LHCN-M2 (cell line): ENCODE data around the gene THEMIS. TPM values are rescaled to one million over a fixed set of nuclear protein-coding genes. Genes with fewer than 3 reads are reported as not detected.
A peak's percentile ranks its signal among the peaks of the same experiment; 100 is the strongest.
"Not testable (repeated sequence)": the region's sequence is repeated elsewhere in the genome, so short reads cannot be mapped to it uniquely, and the experiment has no call there.

Source experiments
- DNase-seq: peaks from one replicate; pipeline ENCODE4 v3.0.0-alpha.2; 2012; ENCODE audit warnings: low read depth
- total RNA-seq: library from RNA; depleted of rRNA; stranded (reverse); fragments of >200 nt; gene quantifications from 2 replicates; pipeline ENCODE4 v1.2.3, GENCODE V29; 2014

Gene THEMIS
- total RNA-seq, 1 experiment from 2014 or later: not detected

DNA sequence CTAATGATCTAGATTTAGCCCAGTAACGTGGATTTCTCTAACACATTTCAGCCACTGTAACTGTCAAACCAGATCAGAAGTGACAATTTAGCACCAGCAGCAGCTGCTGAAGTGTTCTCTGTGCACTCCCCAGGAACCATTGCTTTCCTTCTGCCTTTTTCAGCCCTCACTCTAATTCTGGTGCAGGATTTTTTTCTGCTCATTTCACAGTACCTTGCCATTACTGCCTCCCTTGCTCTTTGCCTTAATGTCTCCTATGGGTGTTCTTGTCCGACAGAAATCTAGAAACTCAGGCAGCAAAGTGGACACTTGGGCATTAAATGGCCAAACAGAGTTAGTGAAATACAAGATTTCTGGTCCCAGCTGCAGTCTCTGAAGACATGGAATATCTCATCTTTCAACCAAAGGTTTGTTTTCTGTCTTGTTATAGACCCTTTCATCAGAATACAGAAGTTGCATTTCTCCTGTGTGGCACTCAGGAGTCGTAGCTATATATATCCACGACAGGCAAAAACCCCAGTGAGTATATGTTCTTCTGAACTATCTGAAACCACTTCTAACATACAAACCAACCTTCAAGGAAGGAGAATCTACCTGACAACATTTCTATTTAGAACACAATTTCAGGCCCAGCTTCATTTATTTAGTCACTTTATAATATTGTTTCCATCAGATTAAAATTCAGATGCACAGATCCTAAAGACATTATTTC, 92.9 kb downstream of the THEMIS start:
- no peak for DNase-seq

DNA sequence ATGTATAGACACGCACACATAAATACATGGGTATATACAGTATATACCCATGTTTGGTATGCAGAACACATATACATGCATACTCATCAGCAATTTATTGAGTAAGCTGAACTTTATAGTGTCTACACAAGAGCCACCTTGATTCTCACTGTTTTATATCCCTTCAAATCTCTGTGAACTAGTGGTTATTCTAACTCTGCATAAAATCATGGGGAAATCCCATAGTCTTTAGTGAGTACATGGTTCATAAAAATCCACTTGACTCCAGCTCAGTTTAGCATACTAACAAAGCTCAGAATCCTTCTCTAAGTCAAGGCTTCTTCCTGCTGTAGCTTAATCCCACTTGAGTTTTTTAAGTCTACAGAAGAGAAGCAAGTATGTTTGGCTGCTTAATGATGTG, 104.1 kb downstream of the THEMIS start:
- DNase-seq: no peak

DNA sequence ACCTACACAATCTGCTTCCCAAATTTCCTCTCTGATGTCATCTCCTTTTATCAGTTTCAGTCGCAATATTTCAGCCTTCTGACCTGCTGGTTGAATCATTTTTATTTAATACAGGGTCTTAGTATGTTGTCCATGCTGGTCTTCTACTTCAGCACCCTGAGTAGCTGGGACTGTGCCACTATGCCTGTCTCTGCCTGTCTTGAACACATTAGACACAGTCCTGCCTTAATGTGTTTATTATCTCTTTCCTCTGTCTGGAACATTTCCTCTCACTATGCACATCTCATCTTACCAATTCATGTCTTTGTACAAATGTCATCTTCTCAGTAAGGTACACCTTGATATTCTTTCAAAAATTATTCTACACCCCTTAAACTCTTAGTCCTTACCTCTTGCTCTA, 106.5 kb downstream of the THEMIS start:
- no peak for DNase-seq

DNA sequence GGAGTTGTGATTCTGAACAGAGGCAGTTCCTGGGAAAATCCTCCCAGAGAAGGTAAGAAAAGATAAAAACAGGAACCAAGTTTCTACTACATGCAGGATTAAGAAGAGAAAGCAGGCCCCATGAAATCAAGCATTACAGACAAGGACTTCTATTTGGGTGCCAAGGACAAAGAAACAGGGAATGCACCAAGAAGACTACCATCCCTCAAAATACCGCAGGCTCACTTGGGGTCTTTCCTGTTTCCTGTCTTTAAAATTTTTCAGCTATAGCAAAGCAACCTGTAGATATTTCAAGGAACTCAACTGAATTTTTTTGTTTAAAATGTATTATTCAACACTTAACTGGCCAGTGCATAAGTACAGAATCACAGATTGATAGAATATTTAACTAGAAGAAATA, 107.5 kb downstream of the THEMIS start:
- DNase-seq: no peak

DNA sequence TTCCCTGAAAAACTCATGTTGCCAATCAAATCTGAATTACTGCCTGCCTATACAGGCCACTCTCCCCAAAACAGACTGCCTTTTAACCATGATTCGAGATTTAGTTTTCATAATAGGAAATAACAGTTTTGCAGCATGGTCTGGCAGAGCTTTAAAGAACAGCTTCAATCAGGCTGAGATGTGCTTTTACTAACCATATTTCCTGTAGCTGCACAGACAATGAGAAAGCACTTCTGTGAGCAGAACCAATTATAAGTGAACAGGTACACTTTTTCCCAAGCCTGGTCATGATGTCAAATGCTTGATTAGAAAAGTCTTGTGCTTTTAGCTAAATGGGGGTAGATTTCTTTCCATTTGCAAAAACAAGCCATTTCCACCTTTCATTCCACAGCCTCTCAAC, 108.2 kb downstream of the THEMIS start:
- DNase-seq: no peak

DNA sequence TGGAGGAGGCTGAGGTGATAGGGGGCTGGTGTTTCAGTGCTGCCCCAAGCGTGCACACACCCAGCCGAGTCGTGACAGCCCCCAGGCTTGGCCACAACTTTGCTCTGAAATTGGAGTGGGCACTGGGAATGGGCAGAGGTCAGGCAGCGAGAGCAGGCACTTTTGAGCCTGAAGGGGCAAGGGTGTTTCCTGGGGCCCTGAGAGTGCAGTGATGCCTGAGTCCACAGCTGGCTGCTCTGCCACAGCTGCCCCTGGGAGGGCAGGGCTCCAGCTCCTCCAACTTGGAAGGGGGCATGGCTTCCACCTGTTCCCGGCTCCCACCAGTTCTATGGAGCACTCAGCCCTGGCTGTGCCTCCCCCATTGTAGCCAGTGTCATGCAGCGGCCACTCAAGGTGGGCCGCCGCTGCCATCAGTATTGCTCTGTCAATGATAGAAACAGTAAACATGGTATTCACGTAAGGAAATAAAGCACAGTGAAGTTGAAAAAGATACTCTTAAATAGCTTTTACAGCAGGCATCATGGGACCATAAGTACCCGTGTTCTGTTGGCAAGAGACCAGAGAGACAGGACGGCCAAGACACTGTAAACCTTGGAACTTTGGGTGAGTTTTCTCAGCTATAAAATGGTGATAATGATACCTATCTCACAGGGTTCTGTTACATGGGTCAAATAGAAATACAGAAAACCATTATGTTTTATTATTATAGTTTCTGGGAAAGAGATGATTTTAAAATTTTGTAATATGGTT, 108.9 kb downstream of the THEMIS start:
- no peak for DNase-seq

DNA sequence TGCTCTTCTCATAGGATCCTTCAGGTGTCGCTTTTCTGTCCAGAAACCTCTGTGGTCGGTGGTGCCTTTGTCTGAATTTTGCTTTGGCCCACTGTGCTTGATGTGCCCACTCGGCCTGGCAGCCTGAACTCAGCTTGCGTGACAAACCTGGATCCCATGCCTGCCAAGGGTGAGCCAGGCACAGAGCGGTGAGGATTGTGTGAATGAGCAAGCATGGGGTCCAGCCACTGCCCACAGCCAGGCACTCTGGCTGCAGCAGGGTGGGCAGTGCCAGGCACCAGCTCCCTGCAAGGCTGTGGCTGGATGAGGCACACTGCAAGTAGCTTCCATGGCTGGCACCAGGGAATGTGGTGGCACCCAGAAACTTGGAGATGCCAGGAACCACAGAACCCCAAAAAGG, 110.3 kb downstream of the THEMIS start:
- DNase-seq: no peak

DNA sequence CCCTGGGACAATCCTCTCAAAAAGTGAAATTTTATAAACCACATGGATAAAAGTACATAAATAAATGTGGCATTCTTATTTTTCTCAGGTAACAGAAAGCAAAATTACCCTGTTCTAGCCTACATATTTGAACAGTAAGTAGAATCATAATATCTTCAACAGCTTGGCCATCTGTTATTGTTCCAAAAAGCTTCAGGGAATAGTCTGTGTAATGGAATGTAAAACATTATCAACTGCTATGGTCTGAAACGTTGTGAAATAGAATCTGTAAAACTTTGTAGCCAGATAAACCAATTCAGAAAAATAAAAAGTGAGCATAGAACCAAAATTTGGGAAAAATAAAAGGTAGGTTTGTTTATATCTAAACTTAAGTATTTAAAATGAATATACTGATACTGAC, 114.7 kb downstream of the THEMIS start:
- no peak for DNase-seq

DNA sequence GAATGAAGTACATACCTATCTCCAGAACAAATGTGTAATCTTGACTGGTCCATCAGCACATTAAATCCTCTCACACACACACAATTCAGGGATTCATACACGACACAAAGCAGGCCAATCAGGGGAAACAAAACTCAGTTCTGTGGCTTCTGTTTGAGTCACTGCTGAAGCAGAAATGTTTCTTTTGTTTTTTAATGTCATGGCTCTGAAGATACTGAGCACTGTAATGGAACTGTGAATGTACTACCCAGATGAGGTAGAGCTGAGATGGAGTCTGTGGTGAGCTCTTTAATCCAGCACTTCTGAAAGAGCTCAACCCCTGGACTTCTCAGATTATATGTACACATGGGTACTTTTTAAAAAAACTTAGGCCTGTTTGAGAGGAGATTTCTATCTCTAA, 116.4 kb downstream of the THEMIS start:
- DNase-seq: no peak

DNA sequence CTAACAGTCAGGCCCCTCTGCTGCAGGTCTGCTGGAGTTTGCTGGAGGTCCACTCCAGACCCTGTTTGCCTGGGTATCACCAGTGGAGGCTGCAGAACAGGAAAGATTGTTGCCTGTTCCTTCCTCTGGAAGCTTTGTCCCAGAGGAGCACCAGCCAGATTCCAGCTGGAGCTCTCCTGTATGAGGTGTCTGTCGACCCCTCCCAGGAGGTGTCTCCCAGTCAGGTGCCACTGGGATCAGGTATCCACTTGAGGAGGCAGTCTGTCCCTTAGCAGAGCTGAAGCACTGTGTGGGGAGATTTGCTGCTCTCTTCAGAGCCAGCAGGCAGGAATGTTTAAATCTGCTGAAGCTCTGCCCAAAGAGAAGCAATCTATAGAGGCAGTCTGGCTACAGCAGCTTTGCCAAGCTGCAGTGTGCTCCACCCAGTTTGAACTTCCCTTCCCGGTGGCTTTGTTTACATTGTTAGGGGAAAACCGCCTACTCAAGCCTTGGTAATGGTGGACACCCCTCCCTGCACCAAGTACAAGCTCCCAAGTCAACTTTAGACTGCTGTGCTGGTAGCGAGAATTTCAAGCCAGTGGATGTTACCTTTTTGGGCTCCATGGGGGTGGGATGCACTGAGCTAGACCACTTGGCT, 119.1 kb downstream of the THEMIS start:
- DNase-seq: not testable (repeated sequence)

DNA sequence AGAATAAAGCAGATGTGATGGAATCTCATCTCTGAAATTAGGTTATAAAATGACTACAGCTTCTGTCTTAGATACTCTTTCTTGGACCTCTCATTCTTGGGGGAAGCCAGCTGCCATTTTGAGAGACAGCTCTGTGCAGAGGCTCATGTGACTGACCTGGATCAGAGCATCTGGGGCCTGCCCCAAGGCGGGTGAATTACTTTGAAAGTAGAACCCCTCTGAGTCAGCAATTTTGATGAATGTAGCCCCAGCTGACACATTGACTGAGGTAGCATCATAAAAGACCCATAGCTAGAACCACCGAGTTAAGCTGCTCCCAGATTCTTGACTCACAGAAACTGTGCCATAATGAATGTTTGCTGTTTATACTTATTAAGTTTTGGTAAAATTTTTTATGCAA, 124.5 kb downstream of the THEMIS start:
- DNase-seq: no peak

DNA sequence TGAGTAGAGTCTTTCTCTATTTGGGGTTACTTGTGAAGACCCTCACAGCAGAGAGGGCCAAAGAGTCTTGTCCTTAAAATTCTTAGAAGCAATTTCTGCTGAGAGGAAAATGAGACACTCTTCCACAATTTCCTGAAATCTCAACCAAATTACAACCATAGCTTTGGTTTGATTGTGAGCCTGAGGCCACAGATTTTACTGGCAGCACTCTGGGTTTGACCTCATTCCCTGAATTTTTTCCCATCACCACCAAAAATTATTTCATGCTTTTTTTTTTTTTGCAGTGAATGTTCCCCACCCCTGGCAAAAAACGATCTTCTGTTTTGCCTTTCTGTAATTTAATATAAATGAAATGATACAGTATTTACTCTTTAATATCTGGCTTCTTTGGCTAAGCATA, 125.5 kb downstream of the THEMIS start:
- no peak for DNase-seq

DNA sequence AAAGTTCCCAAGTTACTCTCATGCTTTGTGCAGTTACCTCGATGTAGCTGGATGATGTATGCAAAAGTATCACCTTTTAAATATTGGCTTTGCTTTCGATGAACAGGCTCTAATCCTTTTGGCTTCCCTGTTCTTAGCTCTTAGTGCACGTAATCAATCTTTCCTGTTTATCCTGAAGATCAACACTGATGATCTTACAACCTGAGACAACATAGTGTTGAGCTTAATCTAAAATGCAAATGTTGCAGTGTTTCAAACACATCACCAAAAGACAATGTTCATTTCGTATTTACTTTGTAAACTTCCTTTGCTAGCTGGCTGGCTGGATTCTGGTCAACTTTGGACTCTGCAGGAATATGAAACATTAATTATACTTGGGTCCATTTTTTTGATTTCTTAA, 132.1 kb downstream of the THEMIS start:
- no peak for DNase-seq

DNA sequence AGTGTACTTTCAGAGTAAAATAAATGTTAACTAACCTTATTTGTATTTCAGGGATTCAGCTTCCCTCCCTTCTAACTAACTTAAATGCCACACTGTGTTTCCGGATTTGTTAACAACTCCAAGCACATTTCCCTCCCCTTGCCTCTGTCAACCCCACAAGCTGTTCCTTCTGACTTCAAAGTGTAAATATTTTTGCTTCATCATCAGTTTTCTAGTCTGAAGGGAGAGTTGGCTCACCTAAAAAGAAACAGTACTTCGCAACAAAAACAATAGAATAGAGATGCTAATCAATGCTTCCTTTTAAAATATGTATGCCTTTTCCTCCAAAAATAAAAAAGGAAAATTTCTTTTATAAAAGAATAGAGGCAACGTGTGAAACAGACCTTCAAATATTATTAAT, 132.6 kb downstream of the THEMIS start:
- DNase-seq: no peak

DNA sequence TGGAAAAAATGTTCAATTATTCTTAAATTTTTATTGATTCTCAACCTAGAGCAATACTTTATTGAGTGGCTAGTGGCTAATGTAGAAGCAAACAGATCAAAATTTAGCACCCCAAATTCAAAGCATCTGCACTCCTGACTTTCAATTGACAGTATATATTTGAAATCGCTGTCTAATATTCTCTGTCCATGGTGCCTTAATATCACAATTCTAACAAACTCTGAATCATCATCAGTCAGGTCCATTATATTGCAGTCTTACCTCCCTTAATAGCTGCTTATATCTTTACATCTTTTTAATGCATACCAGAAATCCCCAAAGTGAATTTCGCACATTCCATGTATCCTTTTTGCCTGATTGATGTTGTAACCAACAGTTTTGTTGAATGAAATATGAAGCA, 134.9 kb downstream of the THEMIS start:
- no peak for DNase-seq

DNA sequence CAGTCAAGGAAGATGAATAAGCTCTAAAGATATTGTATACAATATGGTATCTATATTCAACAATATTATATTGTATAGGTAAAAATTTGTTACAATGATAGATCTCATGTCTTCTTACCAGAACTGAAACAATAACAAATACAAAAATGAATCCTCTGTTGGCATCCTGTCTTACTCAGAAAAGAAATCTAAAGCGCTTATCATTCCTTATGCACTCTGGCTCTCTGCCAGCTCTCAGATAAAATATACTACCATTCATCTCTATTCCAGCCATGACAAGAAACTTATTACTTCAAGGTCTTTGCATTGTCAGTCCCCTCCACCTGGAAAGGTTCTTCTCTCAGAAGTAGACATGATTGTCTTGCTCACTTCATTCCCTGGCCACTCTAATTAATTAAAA, 138.6 kb downstream of the THEMIS start:
- no peak for DNase-seq

DNA sequence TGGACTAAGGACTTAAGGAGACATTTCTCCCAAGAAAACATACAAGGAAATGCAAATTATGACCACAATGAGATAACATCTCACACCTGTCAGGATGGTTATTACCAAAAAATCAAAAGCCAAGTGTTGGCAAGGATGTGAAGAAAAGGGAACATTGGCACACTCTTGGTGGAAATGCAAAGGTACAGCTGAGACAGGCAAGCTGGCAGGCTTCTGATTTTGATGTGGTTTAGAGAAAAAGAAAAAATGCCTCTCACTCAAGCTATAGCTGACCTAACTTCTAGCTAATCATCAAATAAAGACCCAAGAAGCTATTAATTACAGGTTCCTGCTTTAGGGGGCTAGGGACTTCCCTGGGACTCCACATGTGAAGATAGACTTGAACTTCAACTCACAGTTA, 139.8 kb downstream of the THEMIS start:
- DNase-seq: no peak

DNA sequence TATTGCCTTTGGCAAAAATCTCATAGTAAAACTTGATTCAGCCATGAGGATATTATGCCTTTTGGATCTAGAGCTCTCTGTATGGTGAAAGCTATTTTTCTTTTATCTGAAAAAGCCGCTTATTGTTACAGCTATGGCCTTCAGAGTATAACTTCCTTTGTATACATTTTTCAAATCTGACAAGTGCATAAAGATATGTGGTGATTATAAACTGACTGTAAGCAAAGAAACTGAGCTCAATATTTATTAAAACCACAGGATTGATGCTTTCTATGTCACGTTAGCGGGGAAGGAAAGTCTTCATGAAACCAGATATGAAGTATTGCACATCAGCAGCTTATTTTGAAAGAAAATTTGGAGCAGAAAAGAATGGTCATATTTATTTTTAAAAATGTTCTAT, 151.8 kb downstream of the THEMIS start:
- no peak for DNase-seq

DNA sequence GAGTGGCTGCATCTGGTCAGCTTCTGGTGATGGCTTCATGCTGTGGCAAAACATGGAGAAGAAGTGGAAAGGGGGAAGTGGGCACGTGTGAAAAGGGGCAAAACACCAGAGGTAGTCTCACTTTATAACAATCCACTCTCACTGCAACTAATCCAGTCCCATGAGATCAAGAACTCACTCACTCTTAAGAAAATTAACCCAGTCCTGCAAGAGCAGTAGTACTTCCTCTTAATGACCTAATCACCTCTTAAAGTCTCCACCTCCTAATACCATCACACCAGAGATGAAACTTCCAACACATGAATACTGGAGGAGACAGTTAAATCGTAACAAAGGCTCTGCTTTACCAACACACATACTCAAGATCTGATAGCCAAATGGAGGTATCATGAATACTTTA, 152.6 kb downstream of the THEMIS start:
- DNase-seq: no peak

DNA sequence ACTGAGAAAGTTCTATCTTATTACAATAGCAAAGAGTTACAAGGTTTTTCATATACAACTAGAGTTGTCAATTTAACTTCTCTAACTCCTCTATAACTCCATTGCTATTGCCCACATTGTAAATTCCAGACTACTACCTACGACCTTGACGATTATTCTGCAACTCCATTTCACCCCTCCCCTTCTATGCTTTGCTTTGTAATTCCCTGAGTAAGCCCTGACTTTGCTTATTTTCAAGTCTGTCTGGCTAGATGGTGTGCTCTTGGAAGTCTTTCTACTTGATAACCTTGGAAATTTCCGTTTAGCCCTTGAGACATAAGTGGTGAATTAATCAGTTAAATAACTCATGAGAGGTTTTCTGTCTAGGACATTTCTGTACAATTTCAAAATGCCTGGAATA, 162.4 kb downstream of the THEMIS start:
- DNase-seq: no peak

DNA sequence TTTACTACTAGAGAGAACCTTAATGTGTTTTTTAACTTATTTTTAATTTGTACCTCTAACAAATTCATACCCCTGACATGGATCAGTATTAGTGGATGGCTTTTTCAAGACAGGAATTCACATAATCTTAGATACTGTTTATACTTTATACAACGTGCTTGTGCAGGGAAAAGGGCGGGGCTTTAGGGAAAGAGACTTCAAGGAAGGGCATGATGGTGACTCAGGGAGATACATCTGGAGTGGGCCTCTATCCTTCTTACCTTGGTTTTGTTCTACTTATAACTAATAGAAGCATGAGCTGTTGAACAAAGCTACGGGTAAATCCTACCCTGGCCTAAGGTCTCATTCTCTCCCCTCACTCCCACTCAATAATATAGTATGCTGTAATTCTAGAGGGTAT, 163.1 kb downstream of the THEMIS start:
- DNase-seq: no peak

DNA sequence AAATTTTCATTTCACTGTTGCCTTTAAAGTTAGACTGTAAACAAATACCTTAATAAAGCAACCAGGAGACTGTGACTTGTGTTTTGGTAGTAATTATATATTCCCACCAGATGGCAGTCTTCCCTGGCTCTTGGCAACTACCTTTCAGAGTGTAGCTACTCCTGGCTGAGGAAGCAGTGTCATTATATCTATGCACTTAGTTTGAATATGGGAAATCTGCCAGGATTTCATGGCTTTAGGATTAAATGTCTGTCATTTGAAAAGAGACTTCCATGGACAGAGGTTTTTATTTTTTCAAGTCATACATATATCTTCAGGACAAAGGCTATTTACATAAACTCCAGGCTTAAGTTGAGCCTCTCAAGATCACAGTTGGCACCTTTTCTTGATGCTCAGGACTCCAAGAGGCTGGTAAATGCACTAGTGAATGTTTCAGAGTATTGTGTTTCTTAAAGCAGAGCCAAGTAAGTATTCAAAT, 163.8 kb downstream of the THEMIS start:
- DNase-seq: peak; percentile 59

DNA sequence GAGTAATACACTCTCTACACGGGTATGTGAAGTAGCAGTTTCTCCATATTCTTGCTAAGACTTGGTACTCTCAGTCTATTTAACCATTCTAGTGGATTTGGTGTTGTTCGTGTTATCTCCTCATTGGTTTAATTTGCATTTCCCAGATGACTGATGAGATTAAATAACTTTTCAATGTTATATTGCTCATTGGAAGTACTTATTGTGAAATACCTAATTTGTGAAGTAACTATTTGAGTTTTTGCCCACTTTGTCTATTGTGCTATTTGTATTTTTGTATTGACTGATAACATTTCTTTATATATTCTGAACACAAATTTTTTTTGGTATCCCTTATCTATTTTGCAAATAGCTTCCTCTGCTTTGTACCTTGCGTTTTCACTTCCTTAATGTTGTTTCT, 167.9 kb downstream of the THEMIS start:
- no peak for DNase-seq
